ENCODE data around the gene SVIL.

DNA sequence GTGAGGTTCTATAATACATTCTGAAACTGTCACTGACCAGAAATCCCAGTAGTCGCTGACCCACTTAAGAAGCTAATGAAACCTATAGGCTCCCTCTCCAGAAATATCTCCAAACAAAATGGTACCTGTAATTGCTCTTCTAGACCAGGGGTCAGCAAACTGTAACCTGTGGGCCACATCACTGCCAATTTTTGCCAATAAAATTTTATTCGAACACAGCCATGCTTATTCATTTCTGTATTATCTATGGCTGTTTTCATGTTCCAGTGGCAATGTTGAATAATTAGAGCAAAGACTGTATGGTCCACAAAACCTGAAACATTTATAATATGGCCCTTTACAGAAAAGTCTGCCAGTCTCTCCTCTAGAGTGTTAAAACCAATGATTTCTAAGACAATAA, 37.2 kb upstream of the SVIL start:
- no peak for TF ChIP-seq CTCF (conservative IDR thresholded peaks at IDR 0.05)
- TF ChIP-seq ZFX (IDR thresholded peaks at IDR 0.05), result no peak

All from C4-2B (cell line).